HUES6 (cell line): ENCODE results near the gene TM4SF20.
"Not testable (repeated sequence)": the region's sequence is repeated elsewhere in the genome, so short reads cannot be mapped to it uniquely, and the experiment has no call there.

Source experiments
- H3K27ac ChIP-seq: 2 replicates; pipeline ENCODE4 v1.7.0; 2013; ENCODE audit warnings: low read depth, mild to moderate bottlenecking, low read length, inconsistent platforms
- H3K27me3 ChIP-seq: 2 replicates; pipeline ENCODE4 v1.6.1; 2013; ENCODE audit warnings: low read length; ENCODE audit not compliant: control insufficient read depth, insufficient read depth
- H3K36me3 ChIP-seq: 2 replicates; pipeline ENCODE4 v1.6.1; 2013; ENCODE audit warnings: low read length; ENCODE audit not compliant: control insufficient read depth, insufficient read depth
- H3K4me1 ChIP-seq: 2 replicates; pipeline ENCODE4 v1.6.1; 2013; ENCODE audit warnings: low read length; ENCODE audit not compliant: control insufficient read depth, insufficient read depth
- H3K4me3 ChIP-seq: 2 replicates; pipeline ENCODE4 v1.5.1; 2013; ENCODE audit warnings: low read depth, low read length
- H3K9ac ChIP-seq: one replicate; pipeline ENCODE4 v1.6.1; 2013; ENCODE audit warnings: mild to moderate bottlenecking, low read length
- H3K9me3 ChIP-seq: 2 replicates; pipeline ENCODE4 v1.6.1; 2013; ENCODE audit warnings: low read depth, low read length; ENCODE audit not compliant: control insufficient read depth, insufficient read depth

TM4SF20 gene

DNA sequence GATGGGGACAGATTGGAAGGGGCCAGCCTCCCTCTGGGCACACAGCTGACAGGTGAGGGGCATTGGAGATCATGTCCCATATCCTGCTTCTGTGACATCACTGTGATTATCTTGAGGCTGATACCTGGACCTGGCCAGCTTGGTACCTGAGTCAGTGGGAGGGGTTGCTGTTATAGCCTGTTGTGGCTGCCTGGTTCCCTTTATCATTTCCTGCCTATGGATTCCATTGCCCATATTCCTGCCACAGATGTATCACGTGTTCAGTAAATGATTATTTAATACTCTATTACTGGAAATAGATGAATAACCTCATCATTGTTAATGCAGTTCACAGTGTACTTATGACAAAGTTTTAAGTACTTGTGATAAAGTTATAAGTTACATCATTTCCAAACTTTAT is 16.4 kb upstream of the TM4SF20 start:
- Histone ChIP-seq H3K9ac (no peak overlapping the region), H3K9me3 (no peaks in the 10 kb centered on the region), H3K4me1 (no peaks in the 10 kb centered on the region), H3K27me3 (no peaks in the 10 kb centered on the region), H3K36me3 (no peaks in the 10 kb centered on the region), H3K4me3 (no peak overlapping the region), H3K27ac (no peak overlapping the region)

DNA sequence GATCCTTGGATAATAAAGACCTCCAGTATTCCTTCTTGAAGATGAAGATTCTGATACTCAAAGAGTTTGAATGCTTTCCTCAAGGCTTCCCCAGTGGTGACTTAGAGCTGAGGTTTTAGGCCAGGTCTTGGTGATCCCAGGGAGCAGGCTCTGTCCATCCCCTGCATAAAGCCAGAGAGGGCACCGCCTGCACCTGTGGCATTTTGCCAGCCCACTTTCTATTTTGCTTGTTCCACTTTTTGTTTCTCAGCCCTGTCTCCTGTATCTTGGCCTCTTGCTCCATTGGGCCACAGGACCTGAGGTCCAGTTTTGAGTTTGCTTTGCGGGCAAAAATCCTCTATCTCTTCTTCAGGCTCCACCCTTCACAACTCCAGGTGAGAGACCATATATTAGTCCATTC is 15.3 kb upstream of the TM4SF20 start:
- no peaks in the 10 kb centered on the region for H3K36me3 ChIP-seq
- no peak overlapping the region for H3K4me3 ChIP-seq
- H3K9me3 ChIP-seq: no peaks in the 10 kb centered on the region
- no peaks in the 10 kb centered on the region for H3K27me3 ChIP-seq
- H3K9ac ChIP-seq: no peak overlapping the region
- no peaks in the 10 kb centered on the region for H3K4me1 ChIP-seq
- H3K27ac ChIP-seq: no peak overlapping the region

DNA sequence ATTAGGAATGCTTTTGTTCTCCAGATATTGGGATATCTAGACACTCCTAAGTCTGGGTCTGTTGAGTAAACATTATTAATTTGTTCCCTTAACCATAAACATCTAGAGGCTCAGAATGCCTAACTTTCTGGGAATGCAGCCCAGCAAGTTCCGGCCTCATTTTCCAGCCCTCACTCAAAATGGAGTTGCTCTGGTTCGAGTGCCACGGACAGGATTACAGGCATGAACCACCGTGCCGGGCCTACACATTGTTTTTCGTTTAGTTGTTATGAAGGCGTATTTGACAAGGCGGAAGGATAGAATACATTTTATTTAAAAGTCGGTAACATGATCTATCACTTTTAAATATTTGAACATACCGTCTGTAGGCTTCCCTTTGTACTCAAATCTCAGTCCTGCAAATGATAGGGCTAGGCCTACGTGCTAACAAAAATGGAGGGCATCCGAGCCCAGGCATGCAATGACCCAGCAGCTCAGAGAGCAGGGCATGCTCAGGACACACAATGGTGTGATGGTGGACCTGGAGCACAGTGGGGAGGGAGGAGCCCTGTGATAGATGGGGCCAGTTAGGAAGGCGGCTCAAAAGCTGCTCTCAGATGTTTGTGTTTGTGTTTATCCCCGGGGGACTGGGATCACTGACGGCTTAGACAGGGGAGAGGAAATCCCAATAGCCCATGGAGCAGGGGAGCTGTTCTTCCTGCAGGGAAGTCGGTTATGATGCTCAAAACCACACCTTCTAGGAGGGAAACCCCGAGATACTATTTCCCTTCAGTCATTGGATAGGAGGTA is 11.6 kb upstream of the TM4SF20 start:
- no peak overlapping the region for H3K4me3 ChIP-seq
- no peaks in the 10 kb centered on the region for H3K4me1 ChIP-seq
- H3K36me3 ChIP-seq: no peaks in the 10 kb centered on the region
- no peak overlapping the region for H3K9ac ChIP-seq
- no peak overlapping the region for H3K27ac ChIP-seq
- H3K27me3 ChIP-seq: no peaks in the 10 kb centered on the region
- no peaks in the 10 kb centered on the region for H3K9me3 ChIP-seq

DNA sequence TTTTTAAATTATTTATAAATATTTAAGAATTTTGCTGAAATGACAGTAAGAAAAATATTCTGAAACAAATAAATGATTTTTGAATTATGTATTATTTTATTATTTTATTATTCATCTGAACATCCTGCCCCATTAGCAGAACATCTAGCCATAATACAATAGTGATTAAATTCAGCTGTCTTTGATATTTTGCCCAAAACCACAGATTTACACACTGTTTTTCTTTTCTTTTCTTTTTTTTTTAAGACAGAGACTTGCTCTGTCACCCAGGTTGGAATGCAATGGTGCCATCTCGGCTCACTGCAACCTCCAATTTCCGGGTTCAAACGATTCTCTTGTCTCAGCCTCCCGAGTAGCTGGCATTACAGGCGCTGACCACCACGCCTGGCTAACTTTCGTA is 10.6 kb upstream of the TM4SF20 start:
- Histone ChIP-seq H3K9ac (no peak overlapping the region), H3K4me1 (no peaks in the 10 kb centered on the region), H3K27ac (no peak overlapping the region), H3K27me3 (no peaks in the 10 kb centered on the region), H3K4me3 (no peak overlapping the region), H3K36me3 (no peaks in the 10 kb centered on the region), H3K9me3 (no peaks in the 10 kb centered on the region)

DNA sequence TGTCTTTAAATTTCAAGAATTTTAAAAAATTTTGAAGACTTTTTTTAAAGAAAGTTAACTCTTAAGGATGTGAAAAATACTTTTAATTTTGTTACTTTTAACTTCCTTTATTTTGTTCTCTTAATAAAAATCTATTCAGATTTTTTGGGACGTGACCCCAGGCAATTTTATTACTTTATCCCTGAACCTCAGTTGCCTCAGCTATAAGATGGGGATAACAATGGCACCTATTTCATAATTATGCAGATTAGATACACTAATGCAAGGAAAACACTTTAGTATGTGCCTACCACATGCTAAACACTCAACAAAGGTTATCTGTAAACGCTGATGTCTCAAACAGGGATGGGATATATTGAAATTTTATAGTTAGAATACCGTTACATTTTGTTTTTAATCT is 10.1 kb upstream of the TM4SF20 start:
- Histone ChIP-seq H3K27me3 (no peaks in the 10 kb centered on the region), H3K27ac (no peak overlapping the region), H3K9ac (no peak overlapping the region), H3K4me3 (no peak overlapping the region), H3K9me3 (no peaks in the 10 kb centered on the region), H3K36me3 (no peaks in the 10 kb centered on the region), H3K4me1 (no peaks in the 10 kb centered on the region)

DNA sequence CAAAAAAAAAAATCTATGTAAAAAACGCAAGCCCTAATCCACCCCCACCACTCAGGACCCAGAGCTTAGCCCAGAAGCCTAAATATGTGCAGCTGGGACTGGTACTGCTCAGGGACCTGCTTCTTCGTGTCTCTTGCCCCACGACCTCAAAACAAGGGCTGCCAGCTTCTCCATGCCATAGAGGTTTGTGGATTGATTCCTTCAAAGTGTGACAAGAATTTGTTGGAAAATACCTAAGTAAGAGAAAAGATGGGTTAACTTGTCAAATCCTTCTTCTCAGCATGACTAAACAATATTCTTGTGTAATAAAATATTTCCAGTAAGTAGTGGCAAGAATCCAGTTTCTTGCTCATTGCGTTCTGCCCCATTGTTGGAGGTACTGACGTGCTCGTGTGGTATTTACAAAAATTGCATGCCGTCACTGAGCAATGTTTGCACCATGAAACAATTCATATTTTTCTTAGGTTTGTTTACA is 9.5 kb upstream of the TM4SF20 start:
- no peak overlapping the region for H3K4me3 ChIP-seq
- no peaks in the 10 kb centered on the region for H3K27me3 ChIP-seq
- no peaks in the 10 kb centered on the region for H3K9me3 ChIP-seq
- no peak overlapping the region for H3K9ac ChIP-seq
- no peaks in the 10 kb centered on the region for H3K36me3 ChIP-seq
- H3K27ac ChIP-seq: no peak overlapping the region
- H3K4me1 ChIP-seq: no peaks in the 10 kb centered on the region

DNA sequence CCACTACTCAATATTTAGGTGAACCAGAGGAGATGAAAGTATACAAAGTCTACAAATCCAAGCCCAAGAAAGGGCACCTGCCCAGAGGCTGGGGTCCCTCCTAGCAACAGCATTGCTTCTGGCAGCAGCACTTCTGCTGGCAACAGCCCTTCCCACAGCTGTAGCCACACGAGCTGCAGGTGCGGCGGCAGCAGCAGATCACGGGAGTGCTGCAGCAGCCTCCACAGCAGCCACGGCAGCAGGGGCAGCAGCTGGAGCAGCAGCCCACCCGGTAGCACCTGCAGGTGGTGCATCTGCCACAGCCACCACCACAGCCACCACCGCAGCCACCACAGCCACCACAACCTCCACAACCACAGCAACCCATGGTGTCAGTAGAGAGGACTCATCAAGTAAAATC is 8.5 kb upstream of the TM4SF20 start, which contains the start of gene SCYGR1:
TSS of gene SCYGR1 (minus strand) at position 367 of the 400 bp plus-strand sequence. CDS start at position 367, 0 bp downstream.
- not testable (repeated sequence) for H3K9ac ChIP-seq, H3K27ac ChIP-seq, H3K4me1 ChIP-seq

DNA sequence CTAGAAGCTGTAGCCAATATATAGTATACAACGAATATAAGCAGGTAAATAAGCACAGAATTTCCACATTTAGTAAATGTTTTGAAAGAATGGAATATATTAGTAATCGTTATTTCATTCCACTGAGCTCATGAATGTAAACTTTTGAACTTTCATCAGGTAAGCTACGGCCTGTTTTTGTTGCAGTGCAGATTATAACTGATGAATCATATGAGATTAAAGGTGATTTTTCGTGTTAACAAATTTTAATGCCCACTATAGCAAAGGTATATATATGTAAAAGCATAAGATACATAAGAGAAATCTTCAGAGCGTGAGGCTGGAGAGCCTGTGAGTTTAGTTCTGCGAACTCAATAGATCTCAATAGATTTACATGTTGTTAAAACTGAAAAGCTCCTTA is 7.5 kb upstream of the TM4SF20 start:
- Histone ChIP-seq H3K27ac (no peak overlapping the region), H3K9ac (no peak overlapping the region), H3K9me3 (no peaks in the 10 kb centered on the region), H3K4me3 (no peak overlapping the region), H3K36me3 (no peaks in the 10 kb centered on the region), H3K4me1 (no peaks in the 10 kb centered on the region), H3K27me3 (no peaks in the 10 kb centered on the region)

More for the DNA sequence above, 8.5 kb upstream of the TM4SF20 start, which contains the start of gene SCYGR1:
- H3K4me3 ChIP-seq, H3K36me3 ChIP-seq, H3K9me3 ChIP-seq, H3K27me3 ChIP-seq: not testable (repeated sequence)

DNA sequence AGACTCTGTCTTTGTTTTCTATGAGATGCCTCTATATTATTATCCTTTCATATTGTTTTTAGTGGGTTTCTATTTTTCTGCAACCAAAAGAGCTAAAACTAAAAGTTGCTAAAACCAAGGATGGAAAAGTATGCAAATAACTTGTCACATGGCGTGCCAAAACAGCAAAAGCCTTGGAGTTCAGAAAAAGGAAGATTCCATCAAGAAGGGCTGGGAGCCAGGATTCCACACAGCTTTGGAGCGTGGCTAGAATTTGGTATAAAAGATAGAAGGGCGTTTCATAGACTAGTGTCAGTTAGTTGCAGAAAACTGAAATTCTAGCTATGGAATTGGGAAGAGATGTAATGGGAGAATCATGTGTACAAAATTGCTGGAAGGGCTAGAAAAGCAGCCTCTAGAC is 4.6 kb upstream of the TM4SF20 start:
- no peaks in the 10 kb centered on the region for H3K9me3 ChIP-seq

DNA sequence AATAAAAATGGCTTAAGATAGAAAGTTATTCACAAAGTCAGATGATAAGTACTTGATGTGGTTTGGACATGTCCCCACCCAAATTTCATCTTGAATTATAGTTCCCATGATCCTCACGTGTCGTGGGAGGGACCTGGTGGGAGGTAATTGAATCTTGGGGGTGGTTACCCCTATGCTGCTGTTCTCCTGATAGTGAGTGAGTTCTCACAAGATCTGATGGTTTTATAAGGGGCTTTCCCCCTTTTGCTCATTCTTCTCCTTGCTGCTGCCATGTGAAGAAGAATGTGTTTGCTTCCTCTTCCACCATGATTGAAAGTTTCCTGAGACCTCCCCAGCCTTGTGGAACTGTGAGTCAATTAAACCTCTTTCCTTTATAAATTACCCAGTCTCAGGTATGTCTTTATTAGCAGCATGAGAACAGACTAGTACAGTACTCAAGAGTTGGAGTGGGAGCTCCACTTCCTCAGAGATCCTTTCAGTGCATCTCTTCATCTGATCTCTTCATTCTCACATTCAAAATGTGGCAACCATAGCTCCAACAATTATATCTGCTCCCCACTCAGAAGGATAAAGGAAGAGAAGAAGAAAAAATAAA is 3.2 kb upstream of the TM4SF20 start:
- H3K27ac ChIP-seq, H3K4me1 ChIP-seq, H3K27me3 ChIP-seq, H3K4me3 ChIP-seq, H3K9me3 ChIP-seq, H3K36me3 ChIP-seq, H3K9ac ChIP-seq: not testable (repeated sequence)

More for the DNA sequence above, 4.6 kb upstream of the TM4SF20 start:
- no peaks in the 10 kb centered on the region for H3K36me3 ChIP-seq
- no peak overlapping the region for H3K9ac ChIP-seq
- no peak overlapping the region for H3K4me3 ChIP-seq
- no peaks in the 10 kb centered on the region for H3K27me3 ChIP-seq
- H3K4me1 ChIP-seq: no peaks in the 10 kb centered on the region
- H3K27ac ChIP-seq: no peak overlapping the region

DNA sequence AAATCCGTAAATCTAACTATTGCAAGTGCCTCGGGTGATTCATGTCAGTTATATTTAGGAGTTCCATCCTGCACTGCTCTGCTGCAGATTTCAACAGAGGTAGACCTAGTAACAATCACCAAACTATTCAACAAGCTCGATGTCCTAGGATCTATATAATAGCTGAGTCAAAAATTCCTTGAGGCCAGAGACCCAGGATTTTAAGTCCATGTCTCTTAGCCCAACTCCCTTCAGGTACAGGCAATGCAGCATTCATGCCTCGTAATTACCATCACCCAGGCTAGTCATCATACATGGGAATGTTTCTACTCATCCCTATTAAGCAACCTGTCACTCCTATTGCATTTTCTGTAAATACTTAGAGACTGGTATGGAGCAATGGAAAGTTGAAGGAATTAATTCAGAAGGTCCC is 729 bp downstream of the TM4SF20 start:
- H3K36me3 ChIP-seq: no peaks in the 10 kb centered on the region
- peaks cover 7% of the 10 kb centered on the region for H3K4me1 ChIP-seq
- H3K4me3 ChIP-seq: no peak overlapping the region
- no peaks in the 10 kb centered on the region for H3K9me3 ChIP-seq
- H3K9ac ChIP-seq: no peak overlapping the region
- no peak overlapping the region for H3K27ac ChIP-seq
- H3K27me3 ChIP-seq: no peaks in the 10 kb centered on the region
